GM10248 (cell line): Measurements from ENCODE around the gene DLD.

ENCODE experiments used
- CTCF ChIA-PET: fragments of 300-600 bp; sonication (Branson Sonifier 250); formaldehyde crosslinking; extraction: SDS; loops from one replicate; lab custom pipeline; 2021; ENCODE audit warnings: antibody characterized with exemption; lab: Yijun Ruan, JAX
- POLR2A ChIA-PET: fragments of 350-650 bp; sonication (Branson Sonifier 250); formaldehyde crosslinking; extraction: SDS; loops from one replicate; lab custom pipeline; 2020; ENCODE audit warnings: antibody characterized with exemption; lab: Yijun Ruan, JAX
- DNase-seq: peaks from one replicate; pipeline ENCODE4 v3.0.0; 2012; ENCODE audit errors: extremely low spot score
- CTCF ChIP-seq: IDR thresholded peaks from 2 replicates; pipeline ENCODE4 v1.5.1; 2012; ENCODE audit warnings: mild to moderate bottlenecking, low read depth; ENCODE audit errors: extremely low read depth, missing control alignments, control extremely low read depth

Gene DLD

GRCh38 chr7:107858280-107858679, 32.7 kb upstream of the DLD start:
- DNase-seq = no peak
- ChIA-PET POLR2A (no interaction called here), CTCF (interaction anchor here (2.6 kb wide), 1 partner anchor 16 kb away, joined by 11 read pairs; no protein-coding TSS in a partner anchor)
- no peak for TF ChIP-seq CTCF

GRCh38 chr7:107860279-107860961, 30.6 kb upstream of the DLD start:
- TF ChIP-seq CTCF = no peak
- ChIA-PET CTCF (interaction anchor here (1.1 to 1.3 kb wide), 2 partner anchors 14 to 118 kb away, joined by 3 to 4 read pairs; no protein-coding TSS in a partner anchor), POLR2A (no interaction called here)
- no peak for DNase-seq

- ChIA-PET CTCF (interaction anchor here (1.3 kb wide), 1 partner anchor 14 kb away, joined by 4 read pairs; no protein-coding TSS in a partner anchor), POLR2A (no interaction called here)
- no peak for DNase-seq
- no peak for TF ChIP-seq CTCF
Observed at GRCh38 chr7:107860981-107861652, 29.9 kb upstream of the DLD start.

GRCh38 chr7:107865956-107866775, 24.8 kb upstream of the DLD start:
- CTCF ChIA-PET = interaction anchor here (1.0 kb wide), 1 partner anchor 9 kb away, joined by 3 read pairs; no protein-coding TSS in a partner anchor
- POLR2A ChIA-PET = no interaction called here
- no peak for DNase-seq
- no peak for TF ChIP-seq CTCF

- POLR2A ChIA-PET = no interaction called here
- peak; percentile 11 for TF ChIP-seq CTCF
- no peak for DNase-seq
- CTCF ChIA-PET = interaction anchor here (0.9 to 1.9 kb wide), 5 partner anchors 9 to 125 kb away, joined by 3 to 8 read pairs (median 5); no protein-coding TSS in a partner anchor
Observed at GRCh38 chr7:107867858-107868466, 23.0 kb upstream of the DLD start.
